Measurements from ENCODE around the gene EML5. TPM values are rescaled to one million over a fixed set of nuclear protein-coding genes. Genes with fewer than 3 reads are reported as not detected.

Gene EML5
- total RNA-seq, 1 experiment from 2014 or later = 0.37 TPM

GRCh38 chr14:88785911-88786310 lies 6.8 kb downstream of the EML5 start:
- no peak overlapping the region for H3K4me3 Mint-ChIP-seq (ENCODE audit: unreplicated experiment)
- peaks cover 13% of the 10 kb centered on the region for H3K9me3 Mint-ChIP-seq (ENCODE audit: unreplicated experiment)
- H3K4me1 Mint-ChIP-seq (ENCODE audit: insufficient read depth, unreplicated experiment) = no peaks in the 10 kb centered on the region
- POLR2A ChIA-PET = interaction anchor here (0.6 kb wide), 1 partner anchor 1169 kb away, joined by 3 read pairs; no protein-coding TSS in a partner anchor
- CTCF ChIA-PET = no interaction called here
- no peak for TF ChIP-seq CTCF (IDR thresholded peaks at IDR 0.05; ENCODE audit: unreplicated experiment)
- H3K27ac Mint-ChIP-seq (ENCODE audit: low read depth, unreplicated experiment) = no peak overlapping the region
- intact Hi-C loops (cut with micrococcal nuclease) = no loop called here
- DNase-seq (ENCODE audit: unreplicated experiment) = no peak
- no peaks in the 10 kb centered on the region for H3K36me3 Mint-ChIP-seq (ENCODE audit: insufficient read depth, unreplicated experiment)
- BruUV-seq (replicated peaks) = no TSS peak
- H3K27me3 Mint-ChIP-seq (ENCODE audit: insufficient read depth, unreplicated experiment) = peaks cover 21% of the 10 kb centered on the region

GRCh38 chr14:88775532-88775931 lies 17.2 kb downstream of the EML5 start:
- no peaks in the 10 kb centered on the region for H3K36me3 Mint-ChIP-seq (ENCODE audit: insufficient read depth, unreplicated experiment)
- no peaks in the 10 kb centered on the region for H3K9me3 Mint-ChIP-seq (ENCODE audit: unreplicated experiment)
- DNase-seq (ENCODE audit: unreplicated experiment) = no peak
- no peaks in the 10 kb centered on the region for H3K27me3 Mint-ChIP-seq (ENCODE audit: insufficient read depth, unreplicated experiment)
- no peak overlapping the region for H3K27ac Mint-ChIP-seq (ENCODE audit: low read depth, unreplicated experiment)
- no TSS peak for BruUV-seq (replicated peaks)
- CTCF ChIA-PET = interaction anchor here (1.3 kb wide), 1 partner anchor 108 kb away, joined by 4 read pairs; no protein-coding TSS in a partner anchor
- TF ChIP-seq CTCF (IDR thresholded peaks at IDR 0.05; ENCODE audit: unreplicated experiment) = no peak
- no peaks in the 10 kb centered on the region for H3K4me1 Mint-ChIP-seq (ENCODE audit: insufficient read depth, unreplicated experiment)
- POLR2A ChIA-PET = interaction anchor here (1.1 kb wide), 1 partner anchor 51 kb away, joined by 4 read pairs; no protein-coding TSS in a partner anchor
- intact Hi-C loops (cut with micrococcal nuclease) = no loop called here
- H3K4me3 Mint-ChIP-seq (ENCODE audit: unreplicated experiment) = no peak overlapping the region

- H3K4me3 Mint-ChIP-seq (ENCODE audit: unreplicated experiment) = no peak overlapping the region
- no peaks in the 10 kb centered on the region for H3K4me1 Mint-ChIP-seq (ENCODE audit: insufficient read depth, unreplicated experiment)
- DNase-seq (ENCODE audit: unreplicated experiment) = no peak
- no peak for TF ChIP-seq CTCF (IDR thresholded peaks at IDR 0.05; ENCODE audit: unreplicated experiment)
- no TSS peak for BruUV-seq (replicated peaks)
- H3K27me3 Mint-ChIP-seq (ENCODE audit: insufficient read depth, unreplicated experiment) = no peaks in the 10 kb centered on the region
- no peaks in the 10 kb centered on the region for H3K9me3 Mint-ChIP-seq (ENCODE audit: unreplicated experiment)
- intact Hi-C loops (cut with micrococcal nuclease) = no loop called here
- no peak overlapping the region for H3K27ac Mint-ChIP-seq (ENCODE audit: low read depth, unreplicated experiment)
- ChIA-PET CTCF (no interaction called here), POLR2A (no interaction called here)
- no peaks in the 10 kb centered on the region for H3K36me3 Mint-ChIP-seq (ENCODE audit: insufficient read depth, unreplicated experiment)
Observed at GRCh38 chr14:88770736-88771135, 22.0 kb downstream of the EML5 start.

- BruUV-seq (replicated peaks) = no TSS peak
- no peak for TF ChIP-seq CTCF (IDR thresholded peaks at IDR 0.05; ENCODE audit: unreplicated experiment)
- CTCF ChIA-PET = no interaction called here
Observed at GRCh38 chr14:88765130-88765529, 27.6 kb downstream of the EML5 start.

More at GRCh38 chr14:88765130-88765529, 27.6 kb downstream of the EML5 start:
- H3K9me3 Mint-ChIP-seq (ENCODE audit: unreplicated experiment) = no peaks in the 10 kb centered on the region
- no peak overlapping the region for H3K4me3 Mint-ChIP-seq (ENCODE audit: unreplicated experiment)
- POLR2A ChIA-PET = interaction anchor here (0.6 kb wide), 1 partner anchor 56 kb away, joined by 3 read pairs; no protein-coding TSS in a partner anchor
- H3K36me3 Mint-ChIP-seq (ENCODE audit: insufficient read depth, unreplicated experiment) = no peaks in the 10 kb centered on the region
- no peak overlapping the region for H3K27ac Mint-ChIP-seq (ENCODE audit: low read depth, unreplicated experiment)
- intact Hi-C loops (cut with micrococcal nuclease) = no loop called here
- H3K27me3 Mint-ChIP-seq (ENCODE audit: insufficient read depth, unreplicated experiment) = no peaks in the 10 kb centered on the region
- H3K4me1 Mint-ChIP-seq (ENCODE audit: insufficient read depth, unreplicated experiment) = no peaks in the 10 kb centered on the region
- no peak for DNase-seq (ENCODE audit: unreplicated experiment)

Measured in MCF 10A (cell line).